Body of pancreas (tissue), 4 donors: ENCODE measurements around the gene SPEF2. TPM values are rescaled to one million over a fixed set of nuclear protein-coding genes. Genes with fewer than 3 reads are reported as not detected.

Experiments used
- ATAC-seq: fragments of 150-250 bp; one replicate; pipeline ENCODE4 v1.9.1; 2016
- DNase-seq, 4 donors: peaks; one replicate each; pipeline ENCODE4 v3.0.0-alpha.2; 2019
- H3K27ac ChIP-seq, 4 donors: fragments of 200-600 bp; sonication (generic); 1 replicate in 3 of 4; 2 replicates in 1 of 4; pipeline versions ENCODE4 v1.5.1 to v1.6.1; 2016 to 2019; ENCODE audit warnings: mild to moderate bottlenecking in 1 of 4, mixed read lengths in 1 of 4, moderate library complexity in 1 of 4
- H3K27me3 ChIP-seq, 2 donors: fragments of 200-600 bp; sonication (generic); one replicate each; pipeline ENCODE4 v1.6.0; 2016; ENCODE audit warnings: mild to moderate bottlenecking in 1 of 2
- H3K36me3 ChIP-seq, 2 donors: fragments of 200-600 bp; sonication (generic); replicated peaks in 1 of 2; 2 replicates each; pipeline ENCODE4 v1.5.1; 2016; ENCODE audit warnings: low read depth in 2 of 2; ENCODE audit not compliant: insufficient read depth in 1 of 2
- H3K4me1 ChIP-seq: fragments of 200-600 bp; sonication (generic); one replicate; pipeline ENCODE4 v1.6.0; 2016
- H3K4me3 ChIP-seq, 2 donors: fragments of 200-600 bp; sonication (generic); 1 replicate in 1 of 2; 2 replicates in 1 of 2; pipeline ENCODE4 v1.5.1; 2016 to 2019
- H3K9me3 ChIP-seq, 3 donors: fragments of 200-600 bp; sonication (generic); 1 replicate in 2 of 3; 2 replicates in 1 of 3; pipeline ENCODE4 v1.5.1; 2016
- POLR2A ChIP-seq, 3 donors: fragments of 450-650 bp; IDR thresholded peaks; one replicate each; pipeline ENCODE4 v1.6.1; 2016; ENCODE audit warnings: antibody characterized with exemption in 3 of 3, mild to moderate bottlenecking in 2 of 3
- whole genome bisulfite sequencing, 2 donors: methylation state at CpG; one replicate each; pipeline ENCODE4 v1.1.5; 2017; 5-methylcytosine and 5-hydroxymethylcytosine counted together
- intact Hi-C: fragments of 100-400 bp; cut with DNase I; formaldehyde crosslinking; loops from one replicate; pipeline ENCODE4 v1.15.1; 2023
- total RNA-seq, 2 donors: library from RNA; depleted of rRNA; stranded (reverse); fragments of >200 nt; gene quantifications; one replicate each; pipeline ENCODE4 v1.1.0, GENCODE V29; 2016
- TF ChIP-seq, protein P1 (sequence below), 7 experiments: fragments of 450-650 bp in 4 of 7; fragments of 200-600 bp in 3 of 7; sonication (generic) in 3 of 7; IDR thresholded peaks; one replicate each; pipeline ENCODE4 v1.5.1; 2016 to 2019; ENCODE audit warnings: antibody characterized with exemption in 7 of 7

Gene SPEF2
- total RNA-seq, 2 donors from 2014 or later = 6.3 to 11.4 TPM

DNA sequence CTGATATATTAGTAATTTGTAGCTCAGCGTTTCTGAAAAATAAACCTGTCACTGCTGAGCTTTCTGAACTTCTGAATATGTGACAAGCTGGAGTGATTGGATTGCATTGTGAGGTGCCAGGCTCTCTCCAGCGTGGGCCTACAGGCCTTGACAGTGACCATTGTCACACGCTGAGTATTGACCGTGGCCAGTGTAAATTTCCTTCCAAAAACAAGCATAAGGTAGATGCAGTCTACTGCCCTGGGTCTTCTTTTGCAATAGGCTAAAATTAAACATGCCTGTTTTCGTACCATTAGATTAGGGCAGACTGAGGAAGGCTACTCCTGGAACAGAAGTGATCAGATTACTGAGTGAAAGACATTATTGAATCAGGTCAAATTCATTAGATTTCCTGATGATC, 60.2 kb downstream of the SPEF2 start:
- WGBS, 2 donors = 93 to 94% methylated on average over 5 of the region's 5 CpGs

DNA sequence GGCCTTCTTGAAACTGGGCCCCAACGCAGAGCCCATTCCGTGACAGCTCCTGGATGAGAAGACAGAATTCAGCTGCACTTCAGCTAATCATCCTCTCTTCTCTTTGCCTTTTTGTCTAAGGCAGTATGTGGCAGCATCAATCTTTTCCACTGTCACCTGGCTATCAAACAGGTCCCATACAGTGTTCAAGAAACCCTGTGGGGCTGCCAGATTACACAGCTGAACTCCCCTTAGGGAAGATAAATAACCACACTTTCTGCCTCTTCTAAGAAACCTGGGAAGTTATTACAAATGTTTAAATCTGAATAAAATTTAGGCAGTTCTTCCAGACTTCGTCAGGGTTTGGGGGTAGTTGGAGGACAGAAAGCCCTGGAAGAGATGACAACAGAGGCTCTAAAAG, 61.0 kb downstream of the SPEF2 start:
- ATAC-seq = no peak
- no peak for DNase-seq
- Histone ChIP-seq H3K27ac (no peak overlapping the region), H3K27me3 (no peaks in the 10 kb centered on the region), H3K4me3 (no peak overlapping the region), H3K36me3 (no peaks in the 10 kb centered on the region), H3K9me3 (no peaks in the 10 kb centered on the region), H3K4me1 (no peaks in the 10 kb centered on the region)
- 78 to 80% methylated on average over 3 of the region's 3 CpGs for WGBS, 2 donors
- no peak for TF ChIP-seq POLR2A (IDR thresholded peaks at IDR 0.05)
- intact Hi-C loops = no loop called here

More for the DNA sequence above, 60.2 kb downstream of the SPEF2 start:
- no peaks in the 10 kb centered on the region for H3K9me3 ChIP-seq
- H3K4me3 ChIP-seq = no peak overlapping the region
- TF ChIP-seq POLR2A (IDR thresholded peaks at IDR 0.05) = no peak
- TF ChIP-seq, protein P1, sequence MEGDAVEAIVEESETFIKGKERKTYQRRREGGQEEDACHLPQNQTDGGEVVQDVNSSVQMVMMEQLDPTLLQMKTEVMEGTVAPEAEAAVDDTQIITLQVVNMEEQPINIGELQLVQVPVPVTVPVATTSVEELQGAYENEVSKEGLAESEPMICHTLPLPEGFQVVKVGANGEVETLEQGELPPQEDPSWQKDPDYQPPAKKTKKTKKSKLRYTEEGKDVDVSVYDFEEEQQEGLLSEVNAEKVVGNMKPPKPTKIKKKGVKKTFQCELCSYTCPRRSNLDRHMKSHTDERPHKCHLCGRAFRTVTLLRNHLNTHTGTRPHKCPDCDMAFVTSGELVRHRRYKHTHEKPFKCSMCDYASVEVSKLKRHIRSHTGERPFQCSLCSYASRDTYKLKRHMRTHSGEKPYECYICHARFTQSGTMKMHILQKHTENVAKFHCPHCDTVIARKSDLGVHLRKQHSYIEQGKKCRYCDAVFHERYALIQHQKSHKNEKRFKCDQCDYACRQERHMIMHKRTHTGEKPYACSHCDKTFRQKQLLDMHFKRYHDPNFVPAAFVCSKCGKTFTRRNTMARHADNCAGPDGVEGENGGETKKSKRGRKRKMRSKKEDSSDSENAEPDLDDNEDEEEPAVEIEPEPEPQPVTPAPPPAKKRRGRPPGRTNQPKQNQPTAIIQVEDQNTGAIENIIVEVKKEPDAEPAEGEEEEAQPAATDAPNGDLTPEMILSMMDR (IDR thresholded peaks at IDR 0.05) = no peak
- ATAC-seq (no peak), DNase-seq (no peak)
- intact Hi-C loops = no loop called here
- H3K27me3 ChIP-seq = no peaks in the 10 kb centered on the region
- no peak overlapping the region for H3K27ac ChIP-seq
- no peaks in the 10 kb centered on the region for H3K36me3 ChIP-seq
- H3K4me1 ChIP-seq = no peaks in the 10 kb centered on the region

DNA sequence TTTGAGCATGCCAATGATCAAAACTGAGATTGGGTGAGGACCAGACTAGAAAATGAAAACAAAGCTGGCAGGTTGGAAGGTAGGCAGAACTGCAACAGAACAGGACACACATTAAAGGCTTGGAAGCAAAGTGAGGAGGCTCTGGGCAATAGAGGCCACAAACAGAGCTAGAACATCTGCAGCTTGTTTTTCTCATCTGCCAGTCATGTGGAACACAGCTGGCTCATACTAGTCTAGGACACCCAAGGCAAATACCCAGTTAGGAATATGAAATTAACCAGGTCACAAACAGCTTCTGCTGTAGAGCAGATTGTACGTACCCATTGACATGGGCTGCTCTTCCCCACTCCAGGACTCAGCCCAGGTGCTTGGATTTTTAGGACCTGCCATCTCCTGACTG, 61.7 kb downstream of the SPEF2 start:
- no peak for ATAC-seq
- no peaks in the 10 kb centered on the region for H3K9me3 ChIP-seq
- no peaks in the 10 kb centered on the region for H3K27me3 ChIP-seq
- H3K36me3 ChIP-seq = no peaks in the 10 kb centered on the region
- DNase-seq = no peak
- no peaks in the 10 kb centered on the region for H3K4me1 ChIP-seq
- TF ChIP-seq POLR2A (IDR thresholded peaks at IDR 0.05) = no peak
- TF ChIP-seq, protein P1 (IDR thresholded peaks at IDR 0.05) = no peak
- H3K27ac ChIP-seq = no peak overlapping the region
- H3K4me3 ChIP-seq = no peak overlapping the region
- WGBS, 2 donors = 93 to 100% methylated on average over 1 of the region's 1 CpG
- intact Hi-C loops = no loop called here

DNA sequence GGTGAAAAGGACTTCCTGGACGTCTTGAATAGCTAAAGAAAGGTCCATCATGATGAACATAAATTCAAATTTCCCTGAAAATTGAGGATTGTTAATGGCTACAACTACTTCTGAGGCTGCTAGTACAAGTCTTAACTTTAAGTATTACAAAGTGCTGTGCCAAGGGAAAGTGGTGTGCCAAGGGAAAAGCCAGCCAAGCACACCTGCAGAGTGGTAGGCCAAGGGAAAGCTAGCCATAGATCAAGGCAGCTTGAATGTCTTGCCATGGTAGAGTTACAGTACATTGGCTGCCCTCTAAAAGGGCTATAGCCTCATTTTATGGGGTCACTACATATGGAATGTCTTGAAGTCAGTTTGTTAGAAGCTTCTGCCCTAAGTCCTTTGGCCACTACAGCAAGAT, 64.2 kb downstream of the SPEF2 start:
- Histone ChIP-seq H3K4me1 (no peaks in the 10 kb centered on the region), H3K36me3 (no peaks in the 10 kb centered on the region), H3K27ac (no peak overlapping the region), H3K9me3 (no peaks in the 10 kb centered on the region), H3K27me3 (no peaks in the 10 kb centered on the region), H3K4me3 (no peak overlapping the region)
- DNase-seq = peak in 1 of 4 donors; percentile 47
- WGBS, 2 donors = 57 to 63% methylated on average over 1 of the region's 1 CpG
- no peak for TF ChIP-seq POLR2A (IDR thresholded peaks at IDR 0.05)
- TF ChIP-seq, protein P1 (IDR thresholded peaks at IDR 0.05) = no peak
- intact Hi-C loops = no loop called here
- ATAC-seq = no peak

DNA sequence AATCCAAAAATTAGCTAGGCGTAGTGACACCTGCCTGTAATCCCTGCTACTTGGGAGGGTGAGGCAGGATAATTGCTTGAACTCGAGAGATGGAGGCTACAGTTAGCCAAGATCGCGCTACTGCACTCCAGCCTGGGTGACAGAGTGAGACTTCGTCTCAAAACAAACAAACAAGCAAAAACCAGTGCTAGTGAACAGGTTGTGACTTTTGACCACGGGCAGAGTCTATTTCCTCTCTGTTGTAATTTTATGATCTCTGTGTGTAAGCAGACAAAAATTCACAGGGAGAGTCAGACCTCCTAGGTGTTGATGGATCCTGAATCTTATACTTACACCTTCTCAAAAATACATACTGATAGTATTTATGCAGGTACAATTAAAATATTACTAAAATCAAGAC, 65.8 kb downstream of the SPEF2 start:
- no peak overlapping the region for H3K27ac ChIP-seq
- no peaks in the 10 kb centered on the region for H3K4me1 ChIP-seq
- no peak overlapping the region for H3K4me3 ChIP-seq
- no peaks in the 10 kb centered on the region for H3K9me3 ChIP-seq
- ATAC-seq (no peak), DNase-seq (no peak)
- H3K36me3 ChIP-seq = no peaks in the 10 kb centered on the region
- intact Hi-C loops = no loop called here
- WGBS, 2 donors = 92 to 94% methylated on average over 6 of the region's 6 CpGs
- no peaks in the 10 kb centered on the region for H3K27me3 ChIP-seq
- TF ChIP-seq, protein P1 (IDR thresholded peaks at IDR 0.05) = no peak
- TF ChIP-seq POLR2A (IDR thresholded peaks at IDR 0.05) = no peak
